ENCODE measurements around the gene C17orf67.

DNA sequence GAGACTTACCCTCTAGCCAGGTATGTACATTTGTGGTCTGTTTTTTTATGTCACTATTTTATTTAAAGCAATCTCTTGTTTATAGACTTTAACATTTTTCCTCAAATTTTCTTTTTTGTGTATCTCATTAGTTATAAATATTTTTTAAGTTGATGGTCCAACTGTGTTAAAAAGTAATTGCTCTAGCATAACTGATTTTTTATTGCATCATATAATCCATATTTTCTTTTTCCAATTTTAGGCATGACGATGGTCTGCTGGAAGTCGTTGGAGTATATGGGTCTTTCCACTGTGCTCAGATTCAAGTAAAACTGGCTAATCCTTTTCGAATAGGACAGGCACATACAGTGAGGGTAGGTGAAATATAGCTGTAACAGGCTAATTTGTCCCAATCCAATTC lies 28.2 kb upstream of the C17orf67 start:
- no peak for TF ChIP-seq TARDBP (IDR thresholded peaks at IDR 0.05)
- no peak for TF ChIP-seq FOXM1 (IDR thresholded peaks at IDR 0.05; ENCODE audit: borderline replicate concordance)
- no peak for TF ChIP-seq ZNF384 (IDR thresholded peaks at IDR 0.05)
- no peak for TF ChIP-seq FOXA1 (IDR thresholded peaks at IDR 0.05)
- TF ChIP-seq CTBP1 (IDR thresholded peaks at IDR 0.05; ENCODE audit: borderline replicate concordance) = no peak
- TF ChIP-seq SP1 (IDR thresholded peaks at IDR 0.05) = no peak
- no peak for TF ChIP-seq BHLHE40 (IDR thresholded peaks at IDR 0.05; ENCODE audit: borderline replicate concordance)
- no peak for TF ChIP-seq ELF4 (IDR thresholded peaks at IDR 0.05)
- TF ChIP-seq, protein P1, sequence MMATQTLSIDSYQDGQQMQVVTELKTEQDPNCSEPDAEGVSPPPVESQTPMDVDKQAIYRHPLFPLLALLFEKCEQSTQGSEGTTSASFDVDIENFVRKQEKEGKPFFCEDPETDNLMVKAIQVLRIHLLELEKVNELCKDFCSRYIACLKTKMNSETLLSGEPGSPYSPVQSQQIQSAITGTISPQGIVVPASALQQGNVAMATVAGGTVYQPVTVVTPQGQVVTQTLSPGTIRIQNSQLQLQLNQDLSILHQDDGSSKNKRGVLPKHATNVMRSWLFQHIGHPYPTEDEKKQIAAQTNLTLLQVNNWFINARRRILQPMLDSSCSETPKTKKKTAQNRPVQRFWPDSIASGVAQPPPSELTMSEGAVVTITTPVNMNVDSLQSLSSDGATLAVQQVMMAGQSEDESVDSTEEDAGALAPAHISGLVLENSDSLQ (IDR thresholded peaks at IDR 0.05) = no peak

All from HEK293T (cell line).